ENCODE data around the gene C9orf50. TPM values are rescaled to one million over a fixed set of nuclear protein-coding genes. Genes with fewer than 3 reads are reported as not detected.

The C9orf50 gene
- total RNA-seq, 4 donors from 2014 or later, result not detected

DNA sequence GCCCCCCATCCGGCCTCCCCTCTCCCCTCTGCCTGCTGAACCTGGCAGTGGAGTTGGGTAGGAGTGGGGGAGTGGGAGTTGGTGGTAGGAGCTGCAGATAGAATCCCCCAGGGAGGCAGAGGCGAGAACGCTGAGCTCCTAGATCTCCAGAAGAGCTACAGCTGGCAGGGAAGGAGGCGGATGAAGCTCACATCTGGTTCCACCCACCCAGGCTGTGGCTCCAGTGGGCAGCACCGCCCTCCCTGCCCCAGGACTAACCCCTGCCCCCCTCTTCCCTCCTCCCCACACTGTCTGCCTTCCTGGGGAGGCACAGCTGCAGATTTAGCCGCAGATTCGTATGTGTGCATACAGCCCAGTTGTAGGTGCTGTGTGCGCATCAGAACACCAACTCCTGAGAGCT, 34.2 kb downstream of the C9orf50 start:
- H3K4me3 ChIP-seq, result no peak overlapping the region
- intact Hi-C loops (cut with DNase I), result no loop called here
- peak overlapping the region in 1 of 4 donors; percentile 22 for H3K27ac ChIP-seq
- no peak for DNase-seq
- H3K9me3 ChIP-seq, result no peaks in the 10 kb centered on the region
- WGBS, 2 donors, result 84% methylated on average over 7 of the region's 8 CpGs; no CpG with 5 or more reads in 1 of the 2 donors
- TF ChIP-seq, protein P1, sequence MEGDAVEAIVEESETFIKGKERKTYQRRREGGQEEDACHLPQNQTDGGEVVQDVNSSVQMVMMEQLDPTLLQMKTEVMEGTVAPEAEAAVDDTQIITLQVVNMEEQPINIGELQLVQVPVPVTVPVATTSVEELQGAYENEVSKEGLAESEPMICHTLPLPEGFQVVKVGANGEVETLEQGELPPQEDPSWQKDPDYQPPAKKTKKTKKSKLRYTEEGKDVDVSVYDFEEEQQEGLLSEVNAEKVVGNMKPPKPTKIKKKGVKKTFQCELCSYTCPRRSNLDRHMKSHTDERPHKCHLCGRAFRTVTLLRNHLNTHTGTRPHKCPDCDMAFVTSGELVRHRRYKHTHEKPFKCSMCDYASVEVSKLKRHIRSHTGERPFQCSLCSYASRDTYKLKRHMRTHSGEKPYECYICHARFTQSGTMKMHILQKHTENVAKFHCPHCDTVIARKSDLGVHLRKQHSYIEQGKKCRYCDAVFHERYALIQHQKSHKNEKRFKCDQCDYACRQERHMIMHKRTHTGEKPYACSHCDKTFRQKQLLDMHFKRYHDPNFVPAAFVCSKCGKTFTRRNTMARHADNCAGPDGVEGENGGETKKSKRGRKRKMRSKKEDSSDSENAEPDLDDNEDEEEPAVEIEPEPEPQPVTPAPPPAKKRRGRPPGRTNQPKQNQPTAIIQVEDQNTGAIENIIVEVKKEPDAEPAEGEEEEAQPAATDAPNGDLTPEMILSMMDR (IDR thresholded peaks at IDR 0.05), result no peak
- TF ChIP-seq POLR2A (IDR thresholded peaks at IDR 0.05), result no peak
- no peaks in the 10 kb centered on the region for H3K27me3 ChIP-seq
- peaks cover 0 to 10% (median 9%) of the 10 kb centered on the region in 3 donors for H3K4me1 ChIP-seq
- no peaks in the 10 kb centered on the region for H3K36me3 ChIP-seq

DNA sequence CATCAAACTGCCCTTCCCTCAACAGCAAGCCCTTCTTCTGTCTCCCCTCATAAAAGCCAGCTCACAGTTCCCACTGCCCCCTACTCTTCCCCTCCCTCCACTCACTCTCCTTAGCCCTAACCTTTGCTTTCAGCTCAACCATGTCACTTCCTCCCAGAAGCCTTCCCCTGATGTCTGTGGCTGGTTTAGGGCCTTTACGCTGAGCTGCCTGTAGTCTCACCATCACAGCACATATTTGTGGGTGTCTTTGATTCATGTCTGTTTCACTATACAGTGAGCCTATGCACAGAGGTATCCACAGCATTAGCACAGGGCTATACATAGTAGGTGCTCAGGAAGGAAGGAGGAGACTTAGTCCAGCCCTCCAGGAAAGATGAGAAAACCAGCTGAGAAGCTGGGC, 34.7 kb downstream of the C9orf50 start:
- Histone ChIP-seq H3K4me3 (no peak overlapping the region), H3K4me1 (peaks cover 0 to 10% (median 9%) of the 10 kb centered on the region in 3 donors), H3K36me3 (no peaks in the 10 kb centered on the region), H3K27me3 (no peaks in the 10 kb centered on the region), H3K27ac (peak overlapping the region in 1 of 4 donors; percentile 22), H3K9me3 (no peaks in the 10 kb centered on the region)
- intact Hi-C loops (cut with DNase I), result no loop called here
- 88 to 100% methylated on average over 1 of the region's 1 CpG for WGBS, 2 donors
- TF ChIP-seq, protein P1 (IDR thresholded peaks at IDR 0.05), result no peak
- no peak for TF ChIP-seq POLR2A (IDR thresholded peaks at IDR 0.05)
- no peak for DNase-seq

DNA sequence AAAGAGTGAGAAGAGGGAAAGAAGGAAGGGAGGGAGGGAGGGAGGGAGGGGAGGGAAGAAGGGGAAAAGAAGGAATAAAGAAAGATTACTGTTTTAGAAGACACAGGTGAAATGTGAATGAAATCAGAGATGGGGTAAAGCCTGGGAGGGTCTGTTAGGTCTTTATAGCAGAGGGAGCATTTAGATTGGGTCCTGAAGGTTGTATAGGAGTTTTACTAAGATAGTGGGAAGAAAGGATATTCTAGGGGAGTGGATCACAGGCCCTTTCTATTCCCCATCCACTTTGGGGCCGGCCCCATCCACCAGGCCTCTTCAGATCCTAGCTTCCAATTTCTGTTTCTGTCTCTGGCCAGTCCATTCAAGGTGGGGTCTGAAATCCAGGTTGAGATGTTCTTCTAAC, 35.5 kb downstream of the C9orf50 start:
- TF ChIP-seq POLR2A (IDR thresholded peaks at IDR 0.05), result no peak
- TF ChIP-seq, protein P1 (IDR thresholded peaks at IDR 0.05), result no peak
- Histone ChIP-seq H3K27me3 (no peaks in the 10 kb centered on the region), H3K36me3 (no peaks in the 10 kb centered on the region), H3K9me3 (no peaks in the 10 kb centered on the region), H3K27ac (no peak overlapping the region), H3K4me3 (no peak overlapping the region), H3K4me1 (peaks cover 0 to 10% (median 9%) of the 10 kb centered on the region in 3 donors)
- DNase-seq, result no peak
- intact Hi-C loops (cut with DNase I), result no loop called here
- 86 to 100% methylated on average over 1 of the region's 1 CpG for WGBS, 2 donors

DNA sequence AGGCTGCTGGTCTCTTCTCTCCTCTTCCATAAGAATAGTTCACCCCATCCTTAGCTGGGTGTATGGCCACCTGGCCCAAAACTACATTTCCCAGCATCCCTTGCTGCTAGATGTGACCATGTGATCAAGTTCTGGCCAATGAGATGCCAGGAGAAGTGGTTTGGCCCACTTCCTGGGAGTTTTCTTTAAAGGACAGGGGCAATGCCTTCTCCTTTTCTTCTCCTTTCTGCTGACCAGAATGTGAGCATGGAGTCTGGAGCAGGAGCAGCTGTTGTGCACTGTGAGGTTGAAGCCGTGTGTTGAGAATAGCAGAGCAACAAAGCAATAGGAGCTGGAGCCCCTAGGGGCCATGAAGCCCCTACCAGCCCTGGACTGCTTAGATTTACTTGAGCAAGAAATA, 36.8 kb downstream of the C9orf50 start:
- DNase-seq, result no peak
- Histone ChIP-seq H3K36me3 (no peaks in the 10 kb centered on the region), H3K4me1 (peaks cover 0 to 10% (median 9%) of the 10 kb centered on the region in 3 donors), H3K27me3 (no peaks in the 10 kb centered on the region), H3K4me3 (no peak overlapping the region), H3K9me3 (no peaks in the 10 kb centered on the region), H3K27ac (no peak overlapping the region)
- TF ChIP-seq, protein P1 (IDR thresholded peaks at IDR 0.05), result no peak
- no peak for TF ChIP-seq POLR2A (IDR thresholded peaks at IDR 0.05)
- no CpG with 5 or more reads among the region's 1 CpG for WGBS, 2 donors
- intact Hi-C loops (cut with DNase I), result no loop called here

DNA sequence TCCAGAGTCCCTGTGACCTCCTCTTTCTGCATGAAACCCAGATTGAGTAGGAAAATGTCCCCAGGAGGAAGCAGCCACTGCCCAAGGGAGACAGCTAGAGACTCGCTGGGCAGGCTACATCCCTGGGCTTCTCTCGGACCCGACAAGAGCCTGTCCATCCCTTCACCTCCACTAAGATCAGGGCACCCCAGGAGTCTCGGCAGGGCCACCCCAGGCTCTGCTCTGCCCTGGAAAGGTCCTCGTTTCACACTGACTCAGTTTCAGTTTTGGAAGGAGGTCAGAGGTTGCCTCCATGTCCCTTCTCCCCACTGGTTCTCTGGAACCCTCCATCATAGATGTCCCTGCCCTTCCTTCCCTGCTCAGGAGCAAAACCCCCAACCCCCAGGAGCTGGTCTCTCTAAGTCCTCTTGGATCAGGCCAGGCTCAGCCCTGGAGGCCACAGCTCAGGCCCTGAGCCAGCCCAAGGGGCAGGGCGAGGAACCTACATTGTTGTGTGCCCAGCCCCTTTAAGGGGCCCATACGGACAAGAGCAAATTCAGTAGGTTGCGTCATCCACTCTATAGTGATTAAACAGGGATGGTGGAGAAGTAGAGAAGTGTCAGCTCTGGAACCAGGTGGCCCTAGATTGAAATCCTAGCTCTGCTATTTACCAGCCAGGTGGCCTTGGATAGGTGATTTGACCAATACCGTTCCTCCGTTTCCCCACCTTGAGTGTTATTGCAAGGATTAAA, 37.4 kb downstream of the C9orf50 start:
- Histone ChIP-seq H3K9me3 (no peaks in the 10 kb centered on the region), H3K27me3 (no peaks in the 10 kb centered on the region), H3K27ac (no peak overlapping the region), H3K4me3 (no peak overlapping the region), H3K4me1 (peaks cover 0 to 10% (median 9%) of the 10 kb centered on the region in 3 donors), H3K36me3 (no peaks in the 10 kb centered on the region)
- WGBS, 2 donors, result 61 to 72% methylated on average over 5 to 8 of the region's 10 CpGs
- no peak for DNase-seq
- intact Hi-C loops (cut with DNase I), result no loop called here
- TF ChIP-seq, protein P1 (IDR thresholded peaks at IDR 0.05), result no peak
- no peak for TF ChIP-seq POLR2A (IDR thresholded peaks at IDR 0.05)
